ENCODE results near the gene DYSF.

DYSF gene

DNA sequence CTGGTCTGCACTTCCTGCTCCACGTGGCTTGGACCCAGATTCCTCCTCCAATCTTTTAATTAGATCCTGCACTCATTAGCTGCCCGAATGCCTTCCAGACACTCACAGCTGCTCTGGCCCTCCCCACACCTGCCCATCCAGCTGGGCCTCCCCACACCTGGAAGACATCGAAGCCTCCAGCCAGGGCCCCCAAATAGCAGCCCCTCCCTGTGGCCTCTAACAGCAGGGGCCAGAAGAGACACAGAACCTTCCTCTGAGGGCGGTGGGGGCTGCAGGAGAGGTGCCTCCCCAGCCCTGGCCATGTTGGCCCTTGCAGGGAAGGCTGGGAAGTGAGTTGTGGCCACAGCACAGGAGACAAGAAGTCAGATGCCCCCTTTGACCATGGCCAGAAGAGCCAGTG, 252.8 kb downstream of the DYSF start:
- no peak for TF ChIP-seq SIN3A (IDR thresholded peaks at IDR 0.05; ENCODE audit: borderline replicate concordance, insufficient read depth, low read length)
- TF ChIP-seq FOXP2 (optimal IDR thresholded peaks at IDR 0.05; ENCODE audit: borderline replicate concordance, extremely low read depth, extremely low read length, insufficient read depth): no peak
- no peak for TF ChIP-seq TAF1 (IDR thresholded peaks at IDR 0.05; ENCODE audit: borderline replicate concordance, insufficient read depth, low read length)
- TF ChIP-seq, protein P1, sequence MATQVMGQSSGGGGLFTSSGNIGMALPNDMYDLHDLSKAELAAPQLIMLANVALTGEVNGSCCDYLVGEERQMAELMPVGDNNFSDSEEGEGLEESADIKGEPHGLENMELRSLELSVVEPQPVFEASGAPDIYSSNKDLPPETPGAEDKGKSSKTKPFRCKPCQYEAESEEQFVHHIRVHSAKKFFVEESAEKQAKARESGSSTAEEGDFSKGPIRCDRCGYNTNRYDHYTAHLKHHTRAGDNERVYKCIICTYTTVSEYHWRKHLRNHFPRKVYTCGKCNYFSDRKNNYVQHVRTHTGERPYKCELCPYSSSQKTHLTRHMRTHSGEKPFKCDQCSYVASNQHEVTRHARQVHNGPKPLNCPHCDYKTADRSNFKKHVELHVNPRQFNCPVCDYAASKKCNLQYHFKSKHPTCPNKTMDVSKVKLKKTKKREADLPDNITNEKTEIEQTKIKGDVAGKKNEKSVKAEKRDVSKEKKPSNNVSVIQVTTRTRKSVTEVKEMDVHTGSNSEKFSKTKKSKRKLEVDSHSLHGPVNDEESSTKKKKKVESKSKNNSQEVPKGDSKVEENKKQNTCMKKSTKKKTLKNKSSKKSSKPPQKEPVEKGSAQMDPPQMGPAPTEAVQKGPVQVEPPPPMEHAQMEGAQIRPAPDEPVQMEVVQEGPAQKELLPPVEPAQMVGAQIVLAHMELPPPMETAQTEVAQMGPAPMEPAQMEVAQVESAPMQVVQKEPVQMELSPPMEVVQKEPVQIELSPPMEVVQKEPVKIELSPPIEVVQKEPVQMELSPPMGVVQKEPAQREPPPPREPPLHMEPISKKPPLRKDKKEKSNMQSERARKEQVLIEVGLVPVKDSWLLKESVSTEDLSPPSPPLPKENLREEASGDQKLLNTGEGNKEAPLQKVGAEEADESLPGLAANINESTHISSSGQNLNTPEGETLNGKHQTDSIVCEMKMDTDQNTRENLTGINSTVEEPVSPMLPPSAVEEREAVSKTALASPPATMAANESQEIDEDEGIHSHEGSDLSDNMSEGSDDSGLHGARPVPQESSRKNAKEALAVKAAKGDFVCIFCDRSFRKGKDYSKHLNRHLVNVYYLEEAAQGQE (IDR thresholded peaks at IDR 0.05; ENCODE audit: insufficient read depth in 1 of 2, low read depth in 2 of 2, low read length in 2 of 2): no peak
- TF ChIP-seq POLR2AphosphoS5 (IDR thresholded peaks at IDR 0.05; ENCODE audit: low read depth, low read length): no peak

DNA sequence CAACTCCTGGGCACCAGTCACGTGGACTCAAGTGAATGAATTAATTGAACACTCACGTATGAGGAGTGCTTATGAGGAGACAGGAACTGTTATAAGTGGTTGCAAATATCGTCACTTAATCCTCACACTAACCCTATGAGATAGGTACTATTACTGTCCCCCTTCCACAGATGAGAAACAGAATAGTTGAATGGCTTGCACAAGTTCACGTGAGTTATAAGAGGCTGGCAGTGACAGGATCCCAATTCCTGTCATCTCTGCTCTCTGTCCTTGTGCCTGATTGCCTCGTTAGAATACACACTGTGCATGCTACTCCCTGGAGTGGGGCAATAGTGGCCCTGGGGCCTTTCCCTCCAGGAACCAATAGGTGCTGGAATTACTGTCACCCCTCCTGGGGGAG, 253.5 kb downstream of the DYSF start:
- TF ChIP-seq, protein P1 (IDR thresholded peaks at IDR 0.05; ENCODE audit: insufficient read depth in 1 of 2, low read depth in 2 of 2, low read length in 2 of 2): no peak
- TF ChIP-seq SIN3A (IDR thresholded peaks at IDR 0.05; ENCODE audit: borderline replicate concordance, insufficient read depth, low read length) (no peak), TAF1 (IDR thresholded peaks at IDR 0.05; ENCODE audit: borderline replicate concordance, insufficient read depth, low read length) (no peak), POLR2AphosphoS5 (IDR thresholded peaks at IDR 0.05; ENCODE audit: low read depth, low read length) (no peak), FOXP2 (optimal IDR thresholded peaks at IDR 0.05; ENCODE audit: borderline replicate concordance, extremely low read depth, extremely low read length, insufficient read depth) (no peak)

DNA sequence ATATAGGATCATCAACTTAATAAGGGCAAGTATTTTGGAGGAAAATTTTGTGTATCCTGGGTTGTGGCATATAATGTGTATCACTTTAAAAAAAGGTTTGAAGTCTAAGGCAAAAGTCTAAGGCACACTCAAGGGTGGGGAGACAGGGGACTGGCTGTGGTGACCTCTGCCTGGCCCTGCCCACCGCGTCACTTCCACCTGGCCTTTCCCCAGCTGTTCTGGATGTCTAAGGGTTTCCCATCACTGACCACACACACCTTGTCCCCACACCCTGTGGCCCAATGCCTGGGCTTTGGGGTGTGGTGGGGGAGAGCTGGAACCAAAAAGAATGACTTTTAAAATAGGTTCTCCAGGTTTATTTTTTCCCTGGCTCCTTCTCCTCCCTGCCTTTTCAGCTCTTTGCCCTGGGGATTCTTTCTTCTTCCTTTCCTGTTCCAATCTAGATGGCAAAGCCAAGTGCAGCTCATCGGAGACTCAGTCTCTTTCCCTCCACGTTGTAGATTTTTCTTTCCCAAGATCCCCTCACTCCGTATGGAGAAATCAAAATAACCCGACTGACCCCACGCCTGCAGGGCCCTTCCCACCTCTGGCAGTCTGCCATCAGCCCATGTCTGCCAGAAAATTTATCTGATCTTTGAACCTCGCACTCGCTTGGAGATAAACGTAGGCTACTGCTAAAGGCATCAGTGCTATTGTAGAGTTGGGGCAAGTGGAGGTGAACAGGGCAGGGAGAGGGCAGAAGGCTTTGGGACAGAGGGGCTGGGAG, 257.2 kb downstream of the DYSF start:
- TF ChIP-seq, protein P1 (IDR thresholded peaks at IDR 0.05; ENCODE audit: insufficient read depth in 1 of 2, low read depth in 2 of 2, low read length in 2 of 2): no peak
- TF ChIP-seq FOXP2 (optimal IDR thresholded peaks at IDR 0.05; ENCODE audit: borderline replicate concordance, extremely low read depth, extremely low read length, insufficient read depth) (no peak), POLR2AphosphoS5 (IDR thresholded peaks at IDR 0.05; ENCODE audit: low read depth, low read length) (no peak), TAF1 (IDR thresholded peaks at IDR 0.05; ENCODE audit: borderline replicate concordance, insufficient read depth, low read length) (no peak), SIN3A (IDR thresholded peaks at IDR 0.05; ENCODE audit: borderline replicate concordance, insufficient read depth, low read length) (no peak)

DNA sequence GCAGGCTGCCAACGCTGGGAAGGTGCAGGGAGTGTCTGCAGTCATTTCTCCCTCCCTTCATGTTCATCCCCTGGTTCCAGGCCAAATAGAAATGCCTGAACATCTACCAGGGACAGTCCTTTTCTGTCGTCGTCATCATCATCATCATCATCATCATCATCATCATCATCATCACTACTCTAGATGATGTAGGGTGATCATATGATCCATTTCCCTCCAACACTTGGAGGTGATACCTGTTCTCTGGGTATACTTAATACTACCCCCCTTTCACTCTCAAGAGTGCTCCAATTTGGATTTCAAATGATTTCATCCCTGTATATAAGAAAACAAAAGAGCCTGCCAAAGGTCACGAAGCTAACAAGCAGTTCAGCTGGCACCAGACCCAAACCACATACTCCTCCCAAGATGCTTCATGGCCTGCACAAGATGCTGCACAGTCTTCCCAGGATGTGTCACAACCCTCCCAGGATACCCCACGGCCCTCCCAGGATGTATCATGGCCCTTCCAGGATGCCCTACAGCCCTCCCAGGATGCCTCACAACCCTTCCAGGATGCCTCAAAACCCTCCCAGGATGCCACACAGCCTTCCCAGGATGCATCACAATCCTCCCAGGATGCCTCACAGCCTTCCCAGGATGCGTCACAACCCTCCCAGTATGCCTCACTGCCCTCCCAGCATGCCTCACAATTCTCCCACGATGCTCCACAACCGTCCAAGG, 257.9 kb downstream of the DYSF start:
- no peak for TF ChIP-seq SIN3A (IDR thresholded peaks at IDR 0.05; ENCODE audit: borderline replicate concordance, insufficient read depth, low read length)
- TF ChIP-seq, protein P1 (IDR thresholded peaks at IDR 0.05; ENCODE audit: insufficient read depth in 1 of 2, low read depth in 2 of 2, low read length in 2 of 2): no peak
- TF ChIP-seq TAF1 (IDR thresholded peaks at IDR 0.05; ENCODE audit: borderline replicate concordance, insufficient read depth, low read length): no peak
- no peak for TF ChIP-seq FOXP2 (optimal IDR thresholded peaks at IDR 0.05; ENCODE audit: borderline replicate concordance, extremely low read depth, extremely low read length, insufficient read depth)

All from PFSK-1 (cell line).